HCT116 (cell line): ENCODE results near the gene FGF16. TPM values are rescaled to one million over a fixed set of nuclear protein-coding genes. Genes with fewer than 3 reads are reported as not detected.

Experiments used
- ATAC-seq: fragments of 200-7000 bp; cut with Tn5 transposase; 2 replicates; pipeline ENCODE4 v1.9.1; 2020; ENCODE audit warnings: mild to moderate bottlenecking, moderate library complexity
- BruUV-seq: library from RNA; stranded (reverse); fragments of 400-500 nt; replicated peaks from 2 replicates; lab custom pipeline; 2021; lab: Mats Ljungman, UMichigan
- CTCF ChIA-PET: fragments of 300-600 bp; sonication (Branson Sonifier 250); formaldehyde crosslinking; loops from one replicate; lab custom pipeline; 2021; ENCODE audit warnings: antibody characterized with exemption; lab: Charles Lee
- POLR2A ChIA-PET: fragments of 300-600, 350-600 bp; sonication (Branson Sonifier 250); formaldehyde crosslinking; loops from one replicate; lab custom pipeline; 2021; ENCODE audit warnings: antibody characterized with exemption; lab: Charles Lee
- RAD21 ChIA-PET, 2 experiments: fragments of 300-600 bp; sonication (Branson Sonifier 250); formaldehyde crosslinking; loops; one replicate each; lab custom pipeline; 2023; ENCODE audit warnings: low total read pairs in 2 of 2; ENCODE audit not compliant: uncharacterized antibody in 2 of 2, unreplicated experiment in 2 of 2, low non-redundant PET in 1 of 2; lab: Charles Lee
- DNase-seq: peaks from one replicate; pipeline ENCODE4 v3.0.0-alpha.2; 2010; ENCODE audit warnings: low read depth, low spot score
- H2AFZ ChIP-seq: fragments of 200-600 bp; shearing (Covaris generic), sonication (generic); 2 replicates; pipeline ENCODE4 v1.6.1; 2017; ENCODE audit warnings: low read depth, mixed run types, mixed read lengths, antibody characterized with exemption, low read length; ENCODE audit not compliant: poor library complexity, severe bottlenecking
- H3K27ac ChIP-seq: 2 replicates; pipeline ENCODE4 v1.5.1; 2012; ENCODE audit warnings: low read depth, low read length
- H3K27me3 ChIP-seq: fragments of 200-600 bp; sonication (generic); 2 replicates; pipeline ENCODE4 v1.6.1; 2016; ENCODE audit warnings: mixed run types, low read length, mixed read lengths; ENCODE audit not compliant: insufficient read depth
- H3K36me3 ChIP-seq, 2 experiments: fragments of 200-500 bp in 1 of 2; fragments of 200-600 bp in 1 of 2; sonication (Bioruptor generic) in 1 of 2; sonication (generic) in 1 of 2; 2 replicates each; pipeline versions ENCODE4 v1.5.1 to v1.6.1; 2014 to 2016; ENCODE audit warnings: low read length in 2 of 2, inconsistent platforms in 1 of 2, mixed read lengths in 1 of 2, mixed run types in 1 of 2; ENCODE audit not compliant: insufficient read depth in 2 of 2, control insufficient read depth in 1 of 2
- H3K4me1 ChIP-seq, 2 experiments: fragments of 200-600 bp in 1 of 2; sonication (generic) in 1 of 2; 2 replicates each; pipeline versions ENCODE4 v1.5.1 to v1.6.1; 2012 to 2017; ENCODE audit warnings: low read length in 2 of 2, inconsistent platforms in 1 of 2, mild to moderate bottlenecking in 1 of 2, mixed read lengths in 1 of 2, mixed run types in 1 of 2, moderate library complexity in 1 of 2; ENCODE audit not compliant: insufficient read depth in 2 of 2, control insufficient read depth in 1 of 2
- H3K4me2 ChIP-seq: fragments of 200-600 bp; sonication (generic); 2 replicates; pipeline ENCODE4 v1.6.1; 2017; ENCODE audit warnings: mixed run types, low read length, mixed read lengths
- H3K4me3 ChIP-seq, 2 experiments: fragments of 200-600 bp in 1 of 2; sonication (generic) in 1 of 2; replicated peaks in 1 of 2; 2 replicates each; pipeline ENCODE4 v1.5.1; 2011 to 2016; ENCODE audit warnings: low read length in 2 of 2, control low read depth in 1 of 2, low read depth in 1 of 2, mild to moderate bottlenecking in 1 of 2, mixed read lengths in 1 of 2, mixed run types in 1 of 2
- H3K79me2 ChIP-seq: fragments of 200-600 bp; sonication (generic); 2 replicates; pipeline ENCODE4 v1.6.1; 2017; ENCODE audit warnings: mild to moderate bottlenecking, mixed run types, low read length, moderate library complexity, mixed read lengths; ENCODE audit not compliant: insufficient read depth
- H3K9ac ChIP-seq: fragments of 200-600 bp; sonication (generic); 2 replicates; pipeline ENCODE4 v1.6.1; 2016; ENCODE audit warnings: low read length, mixed read lengths
- H3K9me2 ChIP-seq: fragments of 200-600 bp; sonication (generic), shearing (Covaris generic); 2 replicates; pipeline ENCODE4 v1.6.1; 2017; ENCODE audit warnings: mixed run types, mild to moderate bottlenecking, moderate library complexity; ENCODE audit not compliant: insufficient read depth
- H3K9me3 ChIP-seq, 2 experiments: fragments of 200-500 bp in 1 of 2; fragments of 200-600 bp in 1 of 2; sonication (Bioruptor generic) in 1 of 2; sonication (generic) in 1 of 2; 2 replicates each; pipeline ENCODE4 v1.6.1; 2014 to 2017; ENCODE audit warnings: low read length in 2 of 2, mixed read lengths in 2 of 2, inconsistent platforms in 1 of 2, low read depth in 1 of 2, mild to moderate bottlenecking in 1 of 2, mixed run types in 1 of 2, moderate library complexity in 1 of 2; ENCODE audit not compliant: control insufficient read depth in 1 of 2, insufficient read depth in 1 of 2
- H4K20me1 ChIP-seq: fragments of 200-600 bp; sonication (generic), shearing (Covaris generic); 2 replicates; pipeline ENCODE4 v1.6.1; 2017; ENCODE audit warnings: mixed run types, mild to moderate bottlenecking, moderate library complexity; ENCODE audit not compliant: insufficient read depth
- ATF3 ChIP-seq: IDR thresholded peaks from 2 replicates; pipeline ENCODE4 v1.6.1; 2012
- CBX3 ChIP-seq: IDR thresholded peaks from 2 replicates; pipeline ENCODE4 v1.6.1; 2012; ENCODE audit warnings: low read depth
- CEBPB ChIP-seq: IDR thresholded peaks from 2 replicates; pipeline ENCODE4 v1.6.1; 2012; ENCODE audit warnings: low read depth
- EGR1 ChIP-seq: IDR thresholded peaks from 2 replicates; pipeline ENCODE4 v1.6.1; 2012; ENCODE audit warnings: low read depth
- ELF1 ChIP-seq: IDR thresholded peaks from 2 replicates; pipeline ENCODE4 v1.6.1; 2012; ENCODE audit warnings: low read depth, borderline replicate concordance
- EZH2 ChIP-seq: fragments of 200-600 bp; sonication (generic); IDR thresholded peaks from 2 replicates; pipeline ENCODE4 v1.6.1; 2017; ENCODE audit warnings: antibody characterized with exemption, mixed run types
- EZH2phosphoT487 ChIP-seq: fragments of 200-600 bp; IDR thresholded peaks from 2 replicates; pipeline ENCODE4 v1.6.1; 2018; ENCODE audit warnings: antibody characterized with exemption, borderline replicate concordance
- FOSL1 ChIP-seq: IDR thresholded peaks from 2 replicates; pipeline ENCODE4 v1.6.1; 2012; ENCODE audit warnings: low read depth
- RAD21 ChIP-seq: IDR thresholded peaks from 2 replicates; pipeline ENCODE4 v1.6.1; 2012; ENCODE audit warnings: low read depth, mild to moderate bottlenecking
- SIN3A ChIP-seq: IDR thresholded peaks from 2 replicates; pipeline ENCODE4 v1.6.1; 2012; ENCODE audit warnings: low read depth
- SP1 ChIP-seq: IDR thresholded peaks from 2 replicates; pipeline ENCODE4 v1.6.1; 2012; ENCODE audit warnings: low read depth
- SRF ChIP-seq: IDR thresholded peaks from 2 replicates; pipeline ENCODE4 v1.6.1; 2012; ENCODE audit warnings: low read depth
- ZBTB33 ChIP-seq: IDR thresholded peaks from 2 replicates; pipeline ENCODE4 v1.6.1; 2011; ENCODE audit warnings: mild to moderate bottlenecking, low read length, moderate library complexity; ENCODE audit not compliant: insufficient replicate concordance; ENCODE audit errors: extremely low read depth
- intact Hi-C: fragments of 100-400 bp; cut with micrococcal nuclease; formaldehyde crosslinking; loops from 2 replicates; pipeline ENCODE4 v1.10.0; 2022
- total RNA-seq: library from RNA; stranded (reverse); gene quantifications from one replicate; pipeline ENCODE4 v1.2.1, GENCODE V29; 2021; ENCODE audit not compliant: unreplicated experiment

The FGF16 gene
- total RNA-seq, 1 experiment from 2014 or later, result not detected

GRCh38 chrX:77398330-77398954 lies 48.7 kb upstream of the FGF16 start:
- POLR2A ChIA-PET, result no interaction called here

More at GRCh38 chrX:77398330-77398954, 48.7 kb upstream of the FGF16 start:
- CTCF ChIA-PET, result no interaction called here
- intact Hi-C loops, result no loop called here
- Histone ChIP-seq H3K79me2 (no peaks in the 10 kb centered on the region), H3K4me3 (no peak overlapping the region), H3K9me2 (no peaks in the 10 kb centered on the region), H2AFZ (no peak overlapping the region), H3K4me2 (no peak overlapping the region), H3K4me1 (no peaks in the 10 kb centered on the region), H3K9ac (no peak overlapping the region), H3K27ac (no peak overlapping the region), H3K27me3 (no peaks in the 10 kb centered on the region), H3K9me3 (no peaks in the 10 kb centered on the region), H4K20me1 (no peaks in the 10 kb centered on the region), H3K36me3 (no peaks in the 10 kb centered on the region)
- BruUV-seq, result no TSS peak
- DNase-seq (no peak), ATAC-seq (no peak)
- TF ChIP-seq RAD21 (no peak), SRF (no peak), ZBTB33 (no peak), EGR1 (no peak), SP1 (no peak), ATF3 (no peak), CEBPB (no peak), ELF1 (no peak), FOSL1 (no peak), EZH2phosphoT487 (no peak), SIN3A (no peak), EZH2 (no peak), CBX3 (no peak)
- RAD21 ChIA-PET, result no interaction called here
